B cell (primary cell): Measurements from ENCODE around the gene JADE3. TPM values are rescaled to one million over a fixed set of nuclear protein-coding genes. Genes with fewer than 3 reads are reported as not detected.

Experiments used
- ATAC-seq: fragments of 200-7000 bp; cut with Tn5 transposase; one replicate; pipeline ENCODE4 v1.10.0; 2021; ENCODE audit warnings: low read depth, mild to moderate bottlenecking, moderate number of reproducible peaks, moderate library complexity
- CTCF ChIA-PET: fragments of 350-600 bp; sonication (Branson Sonifier 250); formaldehyde crosslinking; loops from one replicate; lab custom pipeline; 2021; ENCODE audit warnings: antibody characterized with exemption, inconsistent platforms; lab: Charles Lee
- POLR2A ChIA-PET: fragments of 350-600 bp; sonication (Branson Sonifier 250); formaldehyde crosslinking; loops from one replicate; lab custom pipeline; 2021; ENCODE audit warnings: antibody characterized with exemption; lab: Charles Lee
- DNase-seq: peaks from one replicate; pipeline ENCODE4 v3.0.0; 2013
- H2AFZ ChIP-seq: 2 replicates; pipeline ENCODE4 v1.6.1; 2012; ENCODE audit warnings: mild to moderate bottlenecking, low read depth, low read length; ENCODE audit not compliant: insufficient read depth, poor library complexity, severe bottlenecking
- H3K27ac ChIP-seq, 2 donors: 1 replicate in 1 of 2; 2 replicates in 1 of 2; pipeline ENCODE4 v1.5.1; 2012 to 2013; ENCODE audit warnings: low read length in 2 of 2, mild to moderate bottlenecking in 2 of 2, moderate library complexity in 1 of 2
- H3K27me3 ChIP-seq, 4 experiments: fragments of 200-600 bp in 1 of 4; sonication (generic) in 1 of 4; replicated peaks in 1 of 4; 1 replicate in 2 of 4; 2 replicates in 2 of 4; pipeline versions ENCODE4 v1.6.1 to v1.7.0; 2013 to 2016; ENCODE audit warnings: low read length in 3 of 4, mild to moderate bottlenecking in 2 of 4, mixed read lengths in 1 of 4, moderate library complexity in 1 of 4; ENCODE audit not compliant: insufficient read depth in 4 of 4, control insufficient read depth in 3 of 4; ENCODE audit errors: control extremely low read depth in 1 of 4
- H3K36me3 ChIP-seq, 2 experiments: replicated peaks in 1 of 2; 1 replicate in 1 of 2; 2 replicates in 1 of 2; pipeline versions ENCODE4 v1.6.1 to v1.7.1; 2013; ENCODE audit warnings: low read length in 1 of 2; ENCODE audit not compliant: insufficient read depth in 2 of 2, control insufficient read depth in 1 of 2; ENCODE audit errors: control extremely low read depth in 1 of 2, extremely low read depth in 1 of 2
- H3K4me1 ChIP-seq, 2 donors: fragments of 200-600 bp in 1 of 2; sonication (generic) in 1 of 2; 1 replicate in 1 of 2; 2 replicates in 1 of 2; pipeline versions ENCODE4 v1.5.1 to v1.6.1; 2013 to 2017; ENCODE audit warnings: low read length in 2 of 2; ENCODE audit not compliant: control insufficient read depth in 2 of 2, insufficient read depth in 2 of 2
- H3K4me2 ChIP-seq: replicated peaks from 2 replicates; pipeline ENCODE3; 2012; ENCODE audit warnings: mild to moderate bottlenecking, low read depth, low read length; ENCODE audit not compliant: poor library complexity, severe bottlenecking
- H3K4me3 ChIP-seq, 5 experiments: fragments of 200-600 bp in 1 of 5; sonication (generic) in 1 of 5; 1 replicate in 3 of 5; 2 replicates in 2 of 5; pipeline versions ENCODE4 v1.5.1 to v1.7.0; 2011 to 2016; ENCODE audit warnings: low read length in 4 of 5, mild to moderate bottlenecking in 4 of 5, low read depth in 2 of 5, control low read depth in 1 of 5, moderate library complexity in 1 of 5; ENCODE audit not compliant: insufficient read depth in 1 of 5; ENCODE audit errors: control extremely low read depth in 1 of 5, extremely low read depth in 1 of 5
- H3K79me2 ChIP-seq: fragments of 200-600 bp; sonication (generic); one replicate; pipeline ENCODE4 v1.6.0; 2016; ENCODE audit warnings: low read length; ENCODE audit not compliant: control insufficient read depth, insufficient read depth
- H3K9ac ChIP-seq: fragments of 200-600 bp; sonication (generic); 2 replicates; pipeline ENCODE4 v1.6.1; 2017; ENCODE audit warnings: mild to moderate bottlenecking, low read length, moderate library complexity
- H3K9me3 ChIP-seq, 3 donors: one replicate each; pipeline versions ENCODE4 v1.6.1 to v1.7.1; 2013; ENCODE audit warnings: low read length in 2 of 3; ENCODE audit not compliant: control insufficient read depth in 2 of 3, insufficient read depth in 1 of 3; ENCODE audit errors: control extremely low read depth in 1 of 3
- H4K20me1 ChIP-seq: 2 replicates; pipeline ENCODE4 v1.6.0; 2012; ENCODE audit warnings: mild to moderate bottlenecking, low read length; ENCODE audit not compliant: insufficient read depth, control insufficient read depth, poor library complexity, severe bottlenecking
- H3K27ac Mint-ChIP-seq: one replicate; pipeline ENCODE4 v1.8.0; 2021; ENCODE audit warnings: mixed read lengths
- H3K27me3 Mint-ChIP-seq: one replicate; pipeline ENCODE4 v1.8.0; 2021; ENCODE audit warnings: mixed read lengths
- H3K4me1 Mint-ChIP-seq: one replicate; pipeline ENCODE4 v1.8.0; 2021; ENCODE audit warnings: mixed read lengths
- H3K4me3 Mint-ChIP-seq: one replicate; pipeline ENCODE4 v1.8.0; 2021; ENCODE audit warnings: mixed read lengths
- H3K9me3 Mint-ChIP-seq: one replicate; pipeline ENCODE4 v1.8.0; 2022; ENCODE audit warnings: mixed read lengths; ENCODE audit not compliant: insufficient read depth
- EZH2 ChIP-seq: IDR thresholded peaks from 2 replicates; pipeline ENCODE4 v1.6.1; 2012; ENCODE audit warnings: borderline replicate concordance, low read depth, mild to moderate bottlenecking, moderate library complexity, low read length; ENCODE audit not compliant: insufficient read depth, poor library complexity, severe bottlenecking
- WGBS: methylation state at CpG from one replicate; pipeline ENCODE4 v1.1.5; 2013; ENCODE audit warnings: missing lambda C conversion rate; ENCODE audit not compliant: insufficient coverage; 5-methylcytosine and 5-hydroxymethylcytosine counted together
- intact Hi-C: fragments of 100-400 bp; cut with micrococcal nuclease; formaldehyde crosslinking; loops from one replicate; pipeline ENCODE4 v1.10.0; 2022
- polyA plus RNA-seq: library from polyadenylated mRNA; depleted of rRNA; stranded (reverse); fragments of >200 nt; gene quantifications from 2 replicates; pipeline ENCODE4 v1.2.3, GENCODE V29; 2012
- total RNA-seq, 2 donors: library from RNA; stranded (reverse); fragments of 120-200 nt in 1 of 2; gene quantifications; 1 replicate in 1 of 2; 2 replicates in 1 of 2; pipeline versions ENCODE4 v1.2.3 to v1.2.4, GENCODE V29; 2013 to 2022
- TF ChIP-seq, protein P1 (sequence below): fragments of 200-600 bp; IDR thresholded peaks from one replicate; pipeline ENCODE4 v1.8.0; 2022; ENCODE audit warnings: antibody characterized with exemption, mild to moderate bottlenecking

The JADE3 gene
- total and polyA plus RNA-seq, 2 donors (not counting 1 experiment from before 2014, with no cell fraction given) = 3.6 to 23.4 TPM

DNA sequence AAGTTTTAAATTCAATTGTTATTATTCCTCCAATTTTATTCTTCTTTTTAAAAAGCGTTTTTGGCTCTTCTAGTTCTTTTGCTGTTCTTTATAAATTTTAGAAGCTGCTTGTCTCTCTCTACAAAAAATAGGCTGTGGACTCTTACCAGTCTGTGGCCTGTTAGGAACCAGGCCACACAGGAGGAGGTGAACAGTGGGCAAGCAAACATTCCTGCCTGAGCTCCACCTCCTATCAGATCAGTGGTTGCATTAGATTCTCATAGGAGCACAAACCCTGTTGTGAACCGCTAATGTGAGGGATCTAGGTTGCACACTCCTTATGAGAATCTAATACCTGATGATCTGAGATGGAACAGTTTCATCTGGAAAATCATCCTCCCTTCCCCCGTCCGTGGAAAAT, 23.1 kb downstream of the JADE3 start:
- Histone ChIP-seq H3K4me3 (no peak overlapping the region), H3K4me2 (peak overlapping the region; percentile 0), H3K27me3 (no peaks in the 10 kb centered on the region), H3K4me1 (peaks cover 4 to 16% of the 10 kb centered on the region in 2 donors), H3K27ac (no peak overlapping the region), H3K79me2 (peaks cover 48% of the 10 kb centered on the region), H3K9me3 (peaks cover 2 to 14% (median 9%) of the 10 kb centered on the region in 3 donors), H3K36me3 (no peaks in the 10 kb centered on the region), H2AFZ (no peak overlapping the region), H4K20me1 (no peaks in the 10 kb centered on the region), H3K9ac (no peak overlapping the region)
- peak overlapping the region; percentile 82 for H3K27ac Mint-ChIP-seq
- ATAC-seq (no peak), DNase-seq (no peak)
- peak overlapping the region; percentile 69 for H3K4me3 Mint-ChIP-seq
- POLR2A ChIA-PET = no interaction called here
- TF ChIP-seq, protein P1, sequence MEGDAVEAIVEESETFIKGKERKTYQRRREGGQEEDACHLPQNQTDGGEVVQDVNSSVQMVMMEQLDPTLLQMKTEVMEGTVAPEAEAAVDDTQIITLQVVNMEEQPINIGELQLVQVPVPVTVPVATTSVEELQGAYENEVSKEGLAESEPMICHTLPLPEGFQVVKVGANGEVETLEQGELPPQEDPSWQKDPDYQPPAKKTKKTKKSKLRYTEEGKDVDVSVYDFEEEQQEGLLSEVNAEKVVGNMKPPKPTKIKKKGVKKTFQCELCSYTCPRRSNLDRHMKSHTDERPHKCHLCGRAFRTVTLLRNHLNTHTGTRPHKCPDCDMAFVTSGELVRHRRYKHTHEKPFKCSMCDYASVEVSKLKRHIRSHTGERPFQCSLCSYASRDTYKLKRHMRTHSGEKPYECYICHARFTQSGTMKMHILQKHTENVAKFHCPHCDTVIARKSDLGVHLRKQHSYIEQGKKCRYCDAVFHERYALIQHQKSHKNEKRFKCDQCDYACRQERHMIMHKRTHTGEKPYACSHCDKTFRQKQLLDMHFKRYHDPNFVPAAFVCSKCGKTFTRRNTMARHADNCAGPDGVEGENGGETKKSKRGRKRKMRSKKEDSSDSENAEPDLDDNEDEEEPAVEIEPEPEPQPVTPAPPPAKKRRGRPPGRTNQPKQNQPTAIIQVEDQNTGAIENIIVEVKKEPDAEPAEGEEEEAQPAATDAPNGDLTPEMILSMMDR = no peak
- no peak for TF ChIP-seq EZH2
- intact Hi-C loops = loop anchor here (2.0 kb wide), 1 partner anchor 22 kb away; the partner anchor contains the start of gene JADE3
- CTCF ChIA-PET = no interaction called here
- H3K4me1 Mint-ChIP-seq = peaks cover 41% of the 10 kb centered on the region
- no peaks in the 10 kb centered on the region for H3K9me3 Mint-ChIP-seq
- no peaks in the 10 kb centered on the region for H3K27me3 Mint-ChIP-seq
- no CpG with 5 or more reads among the region's 4 CpGs for WGBS

DNA sequence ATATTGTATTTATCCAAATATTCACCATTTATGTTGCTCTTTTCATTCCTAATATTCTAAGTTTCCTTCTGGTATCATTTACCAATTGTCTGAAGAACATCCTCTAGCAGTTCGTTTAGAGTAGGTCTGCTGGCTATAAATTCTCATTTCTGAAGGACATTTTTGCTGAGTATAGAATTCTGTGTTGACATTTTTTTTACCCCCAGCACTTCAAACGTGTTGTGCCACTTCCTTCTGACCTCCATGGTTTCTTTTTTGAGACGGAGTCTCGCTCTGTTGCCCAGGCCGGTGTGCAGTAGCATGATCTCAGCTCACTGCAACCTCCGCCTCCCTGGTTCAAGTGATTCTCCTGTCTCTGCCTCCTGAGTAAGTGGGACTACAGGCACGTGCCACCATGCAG, 26.4 kb downstream of the JADE3 start:
- Mint-ChIP-seq H3K27ac (no peak overlapping the region), H3K4me1 (peaks cover 43% of the 10 kb centered on the region), H3K4me3 (no peak overlapping the region), H3K27me3 (no peaks in the 10 kb centered on the region), H3K9me3 (no peaks in the 10 kb centered on the region)
- no peak for TF ChIP-seq EZH2
- TF ChIP-seq, protein P1 = no peak
- H3K9ac ChIP-seq = no peak overlapping the region
- H3K4me1 ChIP-seq = peaks cover 4 to 17% of the 10 kb centered on the region in 2 donors
- no peaks in the 10 kb centered on the region for H4K20me1 ChIP-seq
- CTCF ChIA-PET = no interaction called here
- H3K9me3 ChIP-seq = peaks cover 2 to 14% (median 9%) of the 10 kb centered on the region in 3 donors
- intact Hi-C loops = no loop called here
- ATAC-seq (no peak), DNase-seq (no peak)
- H3K79me2 ChIP-seq = peaks cover 64% of the 10 kb centered on the region
- POLR2A ChIA-PET = no interaction called here
- H3K36me3 ChIP-seq = no peaks in the 10 kb centered on the region
- no peak overlapping the region for H3K27ac ChIP-seq
- H3K4me2 ChIP-seq = no peak overlapping the region
- no peak overlapping the region for H2AFZ ChIP-seq
- H3K27me3 ChIP-seq = no peaks in the 10 kb centered on the region
- no peak overlapping the region for H3K4me3 ChIP-seq
- no CpG with 5 or more reads among the region's 7 CpGs for WGBS
